Measurements from ENCODE around the gene EXOSC1.
"Not testable (repeated sequence)": the region's sequence is repeated elsewhere in the genome, so short reads cannot be mapped to it uniquely, and the experiment has no call there.

Gene EXOSC1

DNA sequence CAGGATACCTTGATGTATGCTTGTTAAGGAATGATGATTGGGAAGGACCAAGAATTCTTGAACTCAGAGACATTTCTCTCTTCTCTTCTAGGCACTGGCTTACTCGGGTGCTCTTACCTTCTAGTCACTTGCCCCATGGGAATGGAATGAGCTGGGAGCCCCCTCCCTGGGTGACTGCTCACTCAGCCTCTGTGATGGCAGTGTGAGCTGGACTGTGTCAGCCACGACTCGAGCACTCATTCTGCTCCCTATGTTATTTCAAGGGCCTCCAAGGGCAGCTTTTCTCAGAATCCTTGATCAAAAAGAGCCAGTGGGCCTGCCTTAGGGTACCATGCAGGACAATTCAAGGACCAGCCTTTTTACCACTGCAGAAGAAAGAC lies 10.9 kb upstream of the EXOSC1 start:
- no peak for DNase-seq

GRCh38 chr10:97456034-97456685 lies 10.4 kb upstream of the EXOSC1 start:
- DNase-seq = no peak

DNA sequence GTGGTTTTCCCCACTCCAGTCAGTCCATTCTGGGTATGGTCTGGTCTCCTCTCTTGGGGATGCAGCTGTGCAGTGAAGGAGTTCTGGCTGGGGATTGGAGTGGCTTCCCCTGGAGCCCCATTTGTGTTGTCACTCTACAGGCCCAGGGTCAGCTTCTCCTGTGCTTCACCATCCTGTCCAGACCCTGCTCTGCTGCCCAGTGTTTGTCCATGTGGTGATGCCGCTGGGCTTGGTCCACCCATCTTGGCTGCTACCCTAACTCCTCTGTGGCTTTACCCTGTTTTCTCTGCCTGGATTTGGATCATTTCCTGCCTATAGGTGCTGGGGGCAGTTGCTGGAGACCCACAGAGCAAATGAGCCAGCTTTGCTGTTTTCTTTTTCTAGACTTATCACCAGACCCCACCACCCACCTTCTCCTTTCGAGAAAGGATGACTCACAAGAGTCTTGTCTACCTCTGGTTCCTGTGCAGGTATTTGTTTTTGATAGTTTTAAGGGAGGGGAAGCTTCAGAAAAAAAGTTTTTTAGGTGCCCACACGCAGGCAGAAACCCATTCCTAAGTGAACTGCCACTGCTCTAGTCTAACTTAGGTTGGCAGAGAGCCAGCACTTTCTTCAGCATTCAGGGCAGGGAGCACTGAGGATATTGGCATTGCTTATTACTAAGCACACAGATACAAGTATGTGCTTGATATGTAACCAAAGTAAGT lies 8.7 kb upstream of the EXOSC1 start:
- no peak for DNase-seq

DNA sequence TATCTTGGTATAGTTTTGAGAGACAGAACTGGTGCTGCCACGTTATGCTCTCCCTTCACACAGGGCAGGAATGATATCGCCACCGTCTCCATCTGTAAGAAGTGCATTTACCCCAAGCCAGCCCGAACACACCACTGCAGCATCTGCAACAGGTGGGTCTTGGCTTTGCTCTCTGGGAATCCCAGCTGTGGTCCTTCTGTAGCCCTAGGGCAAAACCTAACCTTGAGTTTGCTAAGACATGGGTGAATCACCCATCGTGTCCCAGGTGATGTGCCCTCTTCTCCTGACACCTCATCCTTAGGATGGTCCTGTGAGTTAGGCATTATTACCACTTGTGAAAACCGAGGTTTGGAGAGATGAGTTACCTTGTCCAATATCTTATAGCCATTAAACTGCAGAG lies 6.5 kb upstream of the EXOSC1 start:
- DNase-seq = no peak

DNA sequence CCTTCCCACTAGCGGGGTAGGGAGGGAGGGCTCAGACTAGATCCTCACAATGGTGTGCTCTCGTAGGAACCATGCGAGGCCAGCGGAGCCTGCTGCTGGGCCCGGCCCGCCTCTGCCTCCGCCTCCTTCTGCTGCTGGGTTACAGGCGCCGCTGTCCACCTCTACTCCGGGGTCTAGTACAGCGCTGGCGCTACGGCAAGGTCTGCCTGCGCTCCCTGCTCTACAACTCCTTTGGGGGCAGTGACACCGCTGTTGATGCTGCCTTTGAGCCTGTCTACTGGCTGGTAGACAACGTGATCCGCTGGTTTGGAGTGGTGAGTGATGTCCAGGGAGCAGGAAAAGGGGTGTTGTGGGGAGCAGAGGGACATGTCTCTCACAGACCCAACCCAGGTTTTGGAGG lies 5.8 kb upstream of the EXOSC1 start:
- DNase-seq = no peak

DNA sequence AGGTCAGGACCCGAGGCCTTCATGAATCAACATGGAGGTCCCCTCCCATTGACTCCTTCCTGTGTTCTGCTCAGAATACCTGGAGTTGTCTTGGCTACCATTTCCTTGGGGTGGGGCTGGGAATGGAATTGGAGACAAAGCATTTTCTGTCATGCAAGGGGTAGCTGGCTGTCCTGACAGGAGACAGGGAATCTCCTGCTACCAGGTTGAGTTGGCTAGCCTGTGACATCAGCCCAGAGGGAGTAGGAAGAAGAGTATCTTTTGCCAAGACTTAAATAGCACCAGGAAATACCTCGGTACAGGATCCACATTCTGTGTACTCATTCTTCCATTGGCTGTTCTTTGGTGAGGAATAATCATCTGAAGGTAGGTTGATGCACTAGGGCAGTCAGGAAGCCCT lies 5.0 kb upstream of the EXOSC1 start:
- DNase-seq = no peak

DNA sequence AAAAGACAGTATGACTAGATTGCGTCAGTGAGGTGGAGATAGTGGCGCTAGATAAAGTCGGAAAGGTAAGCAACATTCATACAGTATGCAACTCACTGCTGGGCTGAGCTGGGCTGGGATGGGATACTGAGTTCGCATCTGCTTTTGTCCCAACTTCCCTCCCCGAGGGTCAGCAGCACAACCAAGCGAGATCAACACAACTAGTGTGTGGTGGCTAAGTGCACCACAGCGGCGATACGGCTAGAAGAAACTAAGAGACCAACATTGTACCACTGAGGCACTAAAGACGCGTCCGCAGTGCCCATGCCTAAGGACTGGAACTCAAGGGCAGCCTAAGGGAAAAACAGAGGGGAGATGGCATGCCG lies 467 bp downstream of the EXOSC1 start:
- DNase-seq = no peak

- no peak for DNase-seq
These were observed 1.6 kb downstream of the EXOSC1 start for GRCh38 chr10:97444212-97444611.

DNA sequence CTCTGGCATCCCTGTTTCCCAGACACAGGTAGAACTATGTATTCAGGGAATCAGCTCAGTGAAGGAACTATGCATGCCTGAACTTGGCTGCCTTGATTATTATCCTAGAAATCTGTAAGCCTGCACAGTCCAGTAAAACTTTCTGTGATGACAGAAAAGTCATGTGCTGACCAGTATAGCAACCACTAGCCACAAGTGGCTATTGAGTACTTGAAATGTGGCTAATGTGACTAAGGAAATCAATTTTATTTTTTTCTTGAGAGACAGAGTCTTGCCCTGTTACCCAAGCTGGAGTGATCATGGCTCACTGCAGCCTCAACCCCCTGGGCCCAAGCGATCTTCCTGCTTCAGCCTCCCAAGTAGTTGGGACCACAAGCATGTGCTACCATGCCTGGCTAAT lies 3.5 kb downstream of the EXOSC1 start:
- DNase-seq = no peak

- DNase-seq = no peak
These were observed 10.6 kb downstream of the EXOSC1 start for GRCh38 chr10:97435211-97435610.

DNA sequence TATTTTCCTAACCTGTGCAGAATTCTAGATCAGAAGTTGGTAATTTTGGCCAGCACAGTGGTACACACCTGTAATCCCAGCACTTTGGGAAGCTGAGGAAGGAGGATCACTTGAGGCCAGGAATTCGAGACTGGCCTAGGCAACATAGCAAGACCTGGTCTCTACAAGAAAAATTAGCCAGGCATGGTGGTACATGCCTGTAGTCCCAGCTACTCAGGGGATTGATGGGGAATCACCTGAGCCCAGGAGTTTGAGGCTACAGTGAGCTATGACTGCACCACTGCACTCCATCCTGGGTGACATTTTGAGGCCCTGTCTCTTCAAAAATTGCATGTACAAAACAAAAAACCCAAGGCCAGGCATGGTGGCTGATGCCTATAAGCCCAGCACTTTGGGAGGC lies 11.2 kb downstream of the EXOSC1 start:
- DNase-seq = no peak

GRCh38 chr10:97434055-97434454 lies 11.8 kb downstream of the EXOSC1 start:
- DNase-seq = no peak

GRCh38 chr10:97428572-97428981 lies 17.2 kb downstream of the EXOSC1 start:
- DNase-seq = no peak

DNA sequence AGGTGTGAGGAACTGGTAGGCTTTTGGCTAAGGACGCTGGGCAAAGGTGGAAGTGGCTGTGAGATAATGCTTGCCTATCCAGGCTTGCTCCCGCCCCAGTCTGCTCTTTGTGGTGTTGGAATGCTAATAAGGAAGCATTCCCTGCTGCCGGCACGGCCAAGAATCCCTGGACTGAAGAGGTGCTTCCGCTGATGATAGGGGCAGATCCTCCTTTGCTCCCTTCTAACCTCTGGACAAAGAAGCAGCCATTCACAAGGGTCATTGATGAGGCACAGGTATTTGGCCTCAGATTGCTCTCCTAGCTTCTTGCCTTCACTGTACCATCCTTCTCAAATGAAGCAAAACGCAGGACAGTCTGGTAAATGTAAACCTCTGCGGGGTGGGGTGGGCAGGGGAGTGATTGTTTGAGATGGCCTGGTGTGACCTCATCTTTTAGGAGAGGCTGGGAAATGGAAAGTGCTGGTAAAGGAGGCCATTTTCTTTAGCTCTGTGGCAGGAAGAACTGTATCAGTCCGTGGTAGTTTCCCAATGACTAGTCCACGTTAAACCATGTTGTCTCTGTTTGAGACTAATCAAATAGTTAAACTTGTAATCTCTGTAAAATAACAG lies 18.1 kb downstream of the EXOSC1 start:
- DNase-seq = no peak

GRCh38 chr10:97426776-97427570 lies 18.8 kb downstream of the EXOSC1 start:
- no peak for DNase-seq

DNA sequence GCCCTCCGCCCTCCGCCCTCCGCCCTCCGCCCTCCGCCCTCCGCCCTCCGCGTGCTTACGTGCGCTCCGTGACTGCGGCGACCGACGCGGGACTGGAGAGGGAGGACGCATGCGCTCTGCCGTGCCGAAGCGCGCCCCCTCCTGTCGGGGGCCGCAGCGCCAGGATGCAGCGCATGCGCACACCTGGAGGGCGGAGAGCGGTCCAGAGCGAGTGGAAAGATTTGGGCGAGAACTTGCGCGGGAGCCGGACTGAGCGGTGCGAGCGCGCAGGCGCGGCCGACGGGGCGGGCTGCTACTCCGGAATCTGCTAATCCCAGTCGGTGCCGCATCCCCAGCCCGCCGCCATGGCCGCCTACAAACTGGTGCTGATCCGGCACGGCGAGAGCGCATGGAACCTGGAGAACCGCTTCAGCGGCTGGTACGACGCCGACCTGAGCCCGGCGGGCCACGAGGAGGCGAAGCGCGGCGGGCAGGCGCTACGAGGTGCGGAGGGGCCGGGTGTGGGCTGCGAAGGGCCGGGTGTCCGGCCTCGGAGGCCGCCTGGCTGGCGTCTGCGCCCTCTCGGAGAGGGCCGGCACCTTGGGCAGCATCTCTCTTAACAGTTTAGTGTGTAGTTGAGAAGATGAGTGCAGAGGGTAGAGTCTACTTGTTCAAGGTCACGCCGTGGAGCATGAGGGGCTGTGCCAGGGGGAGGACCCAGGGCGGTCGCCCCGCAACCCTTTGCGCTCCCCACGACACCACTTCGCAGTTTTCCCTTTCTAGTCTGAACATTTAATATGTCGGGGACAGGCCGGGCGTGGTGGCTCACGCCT lies 19.6 kb downstream of the EXOSC1 start, which contains the start of gene PGAM1:
Gene PGAM1, plus strand, starts transcription at position 228 of the 812 bp plus-strand sequence. Its CDS starts 117 bp downstream, at position 345.
- DNase-seq = peak; percentile 97

DNA sequence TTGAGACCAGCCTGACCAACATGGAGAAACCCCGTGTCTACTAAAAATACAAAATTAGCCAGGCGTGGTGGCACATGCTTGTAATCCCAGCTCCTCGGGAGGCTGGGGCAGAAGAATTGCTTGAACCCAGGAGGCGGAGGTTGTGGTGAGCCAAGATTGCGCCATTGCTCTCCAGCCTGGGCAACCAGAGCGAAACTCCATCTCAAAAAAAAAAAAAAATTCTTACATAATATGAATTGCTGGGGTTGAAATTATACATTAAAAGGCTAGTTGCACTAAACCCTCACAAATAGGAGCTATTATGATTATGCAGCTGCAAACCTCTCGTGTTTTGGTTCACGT lies 22.1 kb downstream of the EXOSC1 start:
- DNase-seq = not testable (repeated sequence)

- no peak for DNase-seq
These were observed 29.2 kb downstream of the EXOSC1 start for GRCh38 chr10:97416565-97416964.

DNA sequence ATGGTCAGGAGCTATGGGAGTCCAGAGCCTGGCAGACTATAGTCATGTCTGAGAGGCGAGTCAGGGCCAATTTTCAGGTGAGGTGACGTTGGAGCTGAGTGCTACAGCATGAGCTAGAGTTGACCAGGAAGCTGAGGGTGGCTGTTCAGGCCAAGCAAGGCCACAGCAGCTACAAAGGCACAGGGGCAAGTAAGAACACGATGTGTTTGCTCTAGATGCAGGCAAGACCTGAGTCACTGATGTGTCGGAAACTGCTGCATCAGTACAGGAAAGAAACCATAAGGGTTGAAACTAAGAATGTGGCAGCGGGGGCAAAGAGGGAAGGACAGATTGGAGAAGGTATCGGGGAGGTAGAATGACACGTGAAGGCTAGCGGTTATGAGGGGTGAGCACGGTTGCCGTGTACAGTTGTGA lies 32.9 kb downstream of the EXOSC1 start:
- no peak for DNase-seq

- DNase-seq = no peak
These were observed 34.4 kb downstream of the EXOSC1 start for GRCh38 chr10:97411406-97411805.

DNA sequence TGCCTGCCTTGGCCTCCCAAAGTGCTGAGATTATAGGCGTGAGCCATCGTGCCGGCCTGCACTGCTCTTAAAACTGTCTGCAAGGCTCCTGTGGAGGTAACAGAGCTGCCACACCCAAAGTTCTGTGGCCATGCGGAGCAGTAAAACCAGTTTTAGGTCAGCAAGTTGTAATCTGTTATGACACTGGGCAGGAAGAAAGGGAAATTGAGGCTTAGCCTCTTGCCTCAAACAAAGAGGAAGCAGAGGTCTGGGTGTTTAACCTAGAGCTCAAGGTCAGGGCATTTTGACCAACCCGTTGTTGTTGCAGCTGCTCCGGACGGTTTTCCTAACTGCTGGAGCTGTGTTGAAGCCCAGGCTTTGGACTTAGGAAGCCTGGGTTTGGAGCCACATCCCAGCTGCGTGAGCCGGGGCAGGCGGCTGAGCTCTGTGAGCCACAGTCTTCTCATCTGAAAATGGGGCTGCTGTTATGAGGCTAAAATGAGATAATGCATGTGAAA lies 37.3 kb downstream of the EXOSC1 start:
- no peak for DNase-seq

- DNase-seq = no peak
These were observed 37.9 kb downstream of the EXOSC1 start for GRCh38 chr10:97407952-97408248.

Data from activated CD4-positive, alpha-beta T cell treated with anti-CD3 and anti-CD28 coated beads for 1 hour (primary cell).